HepG2 (cell line): ENCODE measurements around the gene ARSJ. TPM values are rescaled to one million over a fixed set of nuclear protein-coding genes. Genes with fewer than 3 reads are reported as not detected.

Experiments
- ATAC-seq: fragments of 200-7000 bp; cut with Tn5 transposase; 3 replicates; pipeline ENCODE4 v1.9.1; 2020; ENCODE audit warnings: mild to moderate bottlenecking, moderate library complexity
- BruUV-seq: library from RNA; stranded (reverse); fragments of 400-500 nt; replicated peaks from 2 replicates; lab custom pipeline; 2021; lab: Mats Ljungman, UMichigan
- CTCF ChIA-PET: fragments of 300-600 bp; formaldehyde crosslinking; extraction: SDS; loops from one replicate; lab custom pipeline; 2021; ENCODE audit warnings: low total read pairs, inconsistent platforms, low intra/inter-chr PET ratio; lab: Yijun Ruan, JAX
- POLR2A ChIA-PET: fragments of 350-600 bp; sonication (Branson Sonifier 250); formaldehyde crosslinking; loops from one replicate; lab custom pipeline; 2020; ENCODE audit warnings: antibody characterized with exemption, inconsistent platforms; lab: Yijun Ruan, JAX
- DNase-seq: peaks from one replicate; pipeline ENCODE4 v3.0.0-alpha.2; 2015; ENCODE audit warnings: low spot score
- FAIRE-seq: peaks from 3 replicates; lab custom pipeline; 2011; peaks lifted over from hg19 to GRCh38; lab: Jason Lieb, UNC
- H2AFZ ChIP-seq: one replicate; pipeline ENCODE4 v1.6.1; 2011; ENCODE audit warnings: low read length, inconsistent platforms
- H3K27ac ChIP-seq: fragments of 300-600 bp; 3 replicates; pipeline ENCODE4 v1.8.0; 2011; ENCODE audit warnings: mixed run types, mild to moderate bottlenecking, mixed read lengths, low read length, inconsistent platforms; ENCODE audit not compliant: insufficient read depth; ENCODE audit errors: extremely low read length
- H3K27me3 ChIP-seq, 2 experiments: fragments of 200-600 bp in 1 of 2; 2 replicates in 1 of 2; 3 replicates in 1 of 2; pipeline versions ENCODE4 v1.6.0 to v1.8.0; 2011; ENCODE audit warnings: low read length in 2 of 2, mild to moderate bottlenecking in 2 of 2, moderate library complexity in 2 of 2, inconsistent platforms in 1 of 2; ENCODE audit not compliant: insufficient read depth in 2 of 2, control insufficient read depth in 1 of 2
- H3K36me3 ChIP-seq, 2 experiments: fragments of 200-600 bp in 1 of 2; replicated peaks in 1 of 2; 2 replicates in 1 of 2; 3 replicates in 1 of 2; pipeline versions ENCODE4 v1.5.1 to v1.8.0; 2011; ENCODE audit warnings: low read length in 2 of 2, inconsistent platforms in 1 of 2; ENCODE audit not compliant: insufficient read depth in 2 of 2, control insufficient read depth in 1 of 2
- H3K4me1 ChIP-seq: 2 replicates; pipeline ENCODE4 v1.5.1; 2012; ENCODE audit warnings: low read length, inconsistent platforms; ENCODE audit not compliant: insufficient read depth
- H3K4me2 ChIP-seq: 2 replicates; pipeline ENCODE4 v1.6.0; 2011; ENCODE audit warnings: low read depth, low read length, inconsistent platforms
- H3K4me3 ChIP-seq, 3 experiments: fragments of 200-600 bp in 1 of 3; sonication (generic), shearing (Covaris generic) in 1 of 3; replicated peaks in 1 of 3; 2 replicates each; pipeline ENCODE4 v1.5.1; 2011 to 2016; ENCODE audit warnings: low read length in 3 of 3, inconsistent platforms in 2 of 3, low read depth in 2 of 3, mild to moderate bottlenecking in 2 of 3, control low read depth in 1 of 3, mixed read lengths in 1 of 3; ENCODE audit not compliant: insufficient read depth in 1 of 3
- H3K79me2 ChIP-seq: one replicate; pipeline ENCODE4 v1.6.1; 2011; ENCODE audit warnings: low read length, inconsistent platforms; ENCODE audit not compliant: insufficient read depth
- H3K9ac ChIP-seq: 2 replicates; pipeline ENCODE4 v1.6.0; 2011; ENCODE audit warnings: mild to moderate bottlenecking, low read depth, low read length, inconsistent platforms; ENCODE audit not compliant: insufficient read depth
- H3K9me3 ChIP-seq: 2 replicates; pipeline ENCODE4 v1.5.1; 2012; ENCODE audit warnings: mild to moderate bottlenecking, low read length
- H4K20me1 ChIP-seq: 2 replicates; pipeline ENCODE4 v1.6.0; 2011; ENCODE audit warnings: inconsistent platforms, mild to moderate bottlenecking, low read length, moderate library complexity; ENCODE audit not compliant: insufficient read depth
- CENPBD1 ChIP-seq: sonication (generic); formaldehyde crosslinking; IDR thresholded peaks from 2 replicates; pipeline ENCODE4 v1.8.0; 2022; ENCODE audit warnings: missing genetic modification reagents, low read depth, mild to moderate bottlenecking, borderline replicate concordance
- CTCF ChIP-seq: sonication (generic); formaldehyde crosslinking; IDR thresholded peaks from 2 replicates; pipeline ENCODE4 v1.5.0; 2020; ENCODE audit warnings: mild to moderate bottlenecking, missing genetic modification reagents, moderate library complexity
- RNF2 ChIP-seq: fragments of 450-650 bp; conservative IDR thresholded peaks from 2 replicates; pipeline ENCODE4 v1.6.1; 2016; ENCODE audit warnings: low read depth
- SALL1 ChIP-seq: sonication (generic); formaldehyde crosslinking; IDR thresholded peaks from 2 replicates; pipeline ENCODE4 v1.8.0; 2022; ENCODE audit warnings: mild to moderate bottlenecking, missing genetic modification reagents
- SMC3 ChIP-seq: IDR thresholded peaks from 2 replicates; pipeline ENCODE4 v1.6.1; 2011; ENCODE audit warnings: low read length, improper control_type of control experiment
- STAG1 ChIP-seq: sonication (generic); formaldehyde crosslinking; IDR thresholded peaks from 2 replicates; pipeline ENCODE4 v1.4.0; 2020; ENCODE audit warnings: missing genetic modification reagents
- ZBTB14 ChIP-seq: sonication (generic); formaldehyde crosslinking; IDR thresholded peaks from 2 replicates; pipeline ENCODE4 v1.4.0; 2020; ENCODE audit warnings: missing genetic modification reagents
- ZNF317 ChIP-seq: sonication (generic); formaldehyde crosslinking; IDR thresholded peaks from 2 replicates; pipeline ENCODE4 v1.5.0; 2020; ENCODE audit warnings: mild to moderate bottlenecking, missing genetic modification reagents
- ZNF713 ChIP-seq: sonication (generic); formaldehyde crosslinking; IDR thresholded peaks from 2 replicates; pipeline ENCODE4 v1.4.0; 2020; ENCODE audit warnings: mild to moderate bottlenecking, missing genetic modification reagents
- WGBS: methylation state at CpG from one replicate; pipeline ENCODE4 v1.1.6; 2017; ENCODE audit warnings: low lambda C conversion rate; 5-methylcytosine and 5-hydroxymethylcytosine counted together
- in situ Hi-C: cut with HindIII; loops from 2 replicates; pipeline ENCODE4 v1.10.0; 2017; ENCODE audit warnings: low pct_unique_long_range_greater_than_20kb; ENCODE audit not compliant: extremely low pct_ligation_motif_present
- intact Hi-C: fragments of 100-400 bp; cut with micrococcal nuclease; formaldehyde crosslinking; loops from one replicate; pipeline ENCODE4 v1.10.0; 2022; ENCODE audit not compliant: unreplicated experiment
- polyA plus RNA-seq, 8 experiments: library from polyadenylated mRNA; depleted of rRNA in 3 of 8; stranded (reverse) in 7 of 8; unstranded in 1 of 8; fragments of >200 nt; fragmentation: Illumina TruSeq in 4 of 8; extraction: Trizol in 4 of 8; gene quantifications; 2 replicates each; pipeline versions ENCODE4 v1.2.1 to v1.2.3, GENCODE V29; 2011 to 2016; ENCODE audit warnings: low read depth in 4 of 8, missing spikeins in 1 of 8, mixed read lengths in 1 of 8; ENCODE audit not compliant: insufficient read depth in 1 of 8
- total RNA-seq, 5 experiments: library from RNA; depleted of rRNA; stranded (reverse); fragments of >200 nt; fragmentation: Illumina TruSeq; extraction: Trizol; gene quantifications; 2 replicates each; pipeline ENCODE4 v1.2.3, GENCODE V29; 2016; ENCODE audit warnings: low read depth in 1 of 5
- TF ChIP-seq, protein P1 (sequence below): sonication (generic); formaldehyde crosslinking; IDR thresholded peaks from 2 replicates; pipeline ENCODE4 v1.4.0; 2020; ENCODE audit warnings: missing genetic modification reagents
- TF ChIP-seq, protein P2 (sequence below), 2 experiments: sonication (generic) in 1 of 2; formaldehyde crosslinking in 1 of 2; IDR thresholded peaks; 2 replicates each; pipeline versions ENCODE4 v1.4.0 to v1.6.1; 2016 to 2020; ENCODE audit warnings: borderline replicate concordance in 1 of 2, low read depth in 1 of 2, mild to moderate bottlenecking in 1 of 2, missing genetic modification reagents in 1 of 2

The ARSJ gene
- total and polyA plus RNA-seq, 2 of the 13 experiments (the other 11 are each of a cell fraction or from before 2014, with no cell fraction given) = not detected

GRCh38 chr4:113904877-113905276 is 74.6 kb downstream of the ARSJ start (continued):
- TF ChIP-seq, protein P1, sequence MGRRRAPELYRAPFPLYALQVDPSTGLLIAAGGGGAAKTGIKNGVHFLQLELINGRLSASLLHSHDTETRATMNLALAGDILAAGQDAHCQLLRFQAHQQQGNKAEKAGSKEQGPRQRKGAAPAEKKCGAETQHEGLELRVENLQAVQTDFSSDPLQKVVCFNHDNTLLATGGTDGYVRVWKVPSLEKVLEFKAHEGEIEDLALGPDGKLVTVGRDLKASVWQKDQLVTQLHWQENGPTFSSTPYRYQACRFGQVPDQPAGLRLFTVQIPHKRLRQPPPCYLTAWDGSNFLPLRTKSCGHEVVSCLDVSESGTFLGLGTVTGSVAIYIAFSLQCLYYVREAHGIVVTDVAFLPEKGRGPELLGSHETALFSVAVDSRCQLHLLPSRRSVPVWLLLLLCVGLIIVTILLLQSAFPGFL (CRISPR knock-in tag) = no peak
- TF ChIP-seq RNF2 = no peak
- TF ChIP-seq ZNF713 (CRISPR knock-in tag) = no peak
- TF ChIP-seq, all 625 proteins: peak for 0

GRCh38 chr4:113901994-113902787 is 77.3 kb downstream of the ARSJ start:
- Histone ChIP-seq H3K4me3 (peak overlapping the region in 1 of 3 experiments; percentile 38; a peak in 1 of 6 replicates), H3K79me2 (no peaks in the 10 kb centered on the region), H3K36me3 (no peaks in the 10 kb centered on the region), H3K27ac (no peak overlapping the region), H3K9ac (no peak overlapping the region), H4K20me1 (no peaks in the 10 kb centered on the region), H3K4me2 (peak overlapping the region; percentile 51), H3K9me3 (no peaks in the 10 kb centered on the region), H2AFZ (peak overlapping the region; percentile 58), H3K27me3 (no peaks in the 10 kb centered on the region; a peak in 1 of 5 replicates), H3K4me1 (peaks cover 11% of the 10 kb centered on the region)
- in situ Hi-C loops = no loop called here
- BruUV-seq = no TSS peak
- FAIRE-seq (no peak), DNase-seq (peak; percentile 34), ATAC-seq (peak; percentile 100)
- TF ChIP-seq SALL1 (CRISPR knock-in tag) = 0 out of 2 replicates have a peak, but pooled peaks have one; percentile 13
- TF ChIP-seq ZNF317 = no peak
- TF ChIP-seq, protein P2, sequence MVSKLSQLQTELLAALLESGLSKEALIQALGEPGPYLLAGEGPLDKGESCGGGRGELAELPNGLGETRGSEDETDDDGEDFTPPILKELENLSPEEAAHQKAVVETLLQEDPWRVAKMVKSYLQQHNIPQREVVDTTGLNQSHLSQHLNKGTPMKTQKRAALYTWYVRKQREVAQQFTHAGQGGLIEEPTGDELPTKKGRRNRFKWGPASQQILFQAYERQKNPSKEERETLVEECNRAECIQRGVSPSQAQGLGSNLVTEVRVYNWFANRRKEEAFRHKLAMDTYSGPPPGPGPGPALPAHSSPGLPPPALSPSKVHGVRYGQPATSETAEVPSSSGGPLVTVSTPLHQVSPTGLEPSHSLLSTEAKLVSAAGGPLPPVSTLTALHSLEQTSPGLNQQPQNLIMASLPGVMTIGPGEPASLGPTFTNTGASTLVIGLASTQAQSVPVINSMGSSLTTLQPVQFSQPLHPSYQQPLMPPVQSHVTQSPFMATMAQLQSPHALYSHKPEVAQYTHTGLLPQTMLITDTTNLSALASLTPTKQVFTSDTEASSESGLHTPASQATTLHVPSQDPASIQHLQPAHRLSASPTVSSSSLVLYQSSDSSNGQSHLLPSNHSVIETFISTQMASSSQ (IDR thresholded peaks at IDR 0.05; ENCODE audit: low read depth) = peak; percentile 61; the same call in 1 of the 2 replicates
- TF ChIP-seq, protein P2 (CRISPR knock-in tag; IDR thresholded peaks at IDR 0.05; ENCODE audit: borderline replicate concordance) = no peak
- TF ChIP-seq SMC3 = peak; percentile 44; the same call in 1 of the 2 replicates
- peak; percentile 34 for TF ChIP-seq STAG1 (CRISPR knock-in tag)
- no peak for TF ChIP-seq CENPBD1 (CRISPR knock-in tag)
- TF ChIP-seq ZBTB14 = no peak
- peak; percentile 57 for TF ChIP-seq CTCF (CRISPR knock-in tag)
- intact Hi-C loops = loop anchor here (5.0 to 10.0 kb wide), 2 partner anchors 170 to 793 kb away; no protein-coding TSS in a partner anchor
- 28% methylated on average over 11 of the region's 13 CpGs for WGBS
- POLR2A ChIA-PET = no interaction called here
- CTCF ChIA-PET = interaction anchor here (1.5 kb wide), 1 partner anchor 483 kb away, joined by 5 read pairs; no protein-coding TSS in a partner anchor
